ENCODE results near the gene CCDC9B.
A peak's percentile ranks its signal among the peaks of the same experiment; 100 is the strongest.

Gene CCDC9B

DNA sequence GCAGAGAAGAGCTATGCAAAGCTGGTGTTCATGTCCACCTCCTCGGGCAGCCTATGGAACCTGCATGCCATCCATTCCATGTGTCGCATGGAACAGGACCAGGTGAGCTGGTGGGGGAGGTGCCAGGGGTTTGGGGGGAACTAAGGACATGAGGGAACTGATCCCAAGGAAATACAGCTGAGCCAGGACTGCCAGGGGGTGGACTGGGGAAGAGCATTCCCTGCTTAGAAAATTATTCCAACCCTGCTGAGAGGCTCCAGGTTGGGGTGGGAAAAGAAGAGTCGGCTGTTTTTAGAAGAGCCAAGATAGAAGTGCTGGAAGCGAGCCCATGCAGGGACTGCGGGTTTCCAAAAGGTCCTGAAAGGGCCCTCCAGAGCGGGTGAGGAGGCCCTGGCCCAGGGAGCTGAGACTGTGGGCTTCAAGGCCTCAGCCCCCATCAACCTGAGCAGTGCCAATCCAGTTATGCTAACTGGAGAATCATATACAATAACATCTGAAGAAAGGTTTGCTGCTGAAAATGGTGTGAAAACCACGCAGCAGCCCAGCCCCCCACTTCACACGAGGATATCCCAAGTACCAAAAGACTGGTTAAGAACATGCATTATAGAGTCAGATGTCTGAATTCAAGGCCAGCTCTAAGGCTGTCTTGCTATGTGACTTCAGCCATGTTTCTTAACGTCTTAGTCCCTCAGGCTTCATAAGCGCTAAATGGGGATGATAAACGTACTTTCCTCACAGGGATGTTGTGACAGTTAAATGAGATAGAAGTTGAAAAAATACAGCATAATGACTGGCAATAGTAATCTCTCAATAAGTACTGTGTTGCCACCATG, 25.1 kb upstream of the CCDC9B start:
- DNase-seq (ENCODE audit: low read depth) = no peak

DNA sequence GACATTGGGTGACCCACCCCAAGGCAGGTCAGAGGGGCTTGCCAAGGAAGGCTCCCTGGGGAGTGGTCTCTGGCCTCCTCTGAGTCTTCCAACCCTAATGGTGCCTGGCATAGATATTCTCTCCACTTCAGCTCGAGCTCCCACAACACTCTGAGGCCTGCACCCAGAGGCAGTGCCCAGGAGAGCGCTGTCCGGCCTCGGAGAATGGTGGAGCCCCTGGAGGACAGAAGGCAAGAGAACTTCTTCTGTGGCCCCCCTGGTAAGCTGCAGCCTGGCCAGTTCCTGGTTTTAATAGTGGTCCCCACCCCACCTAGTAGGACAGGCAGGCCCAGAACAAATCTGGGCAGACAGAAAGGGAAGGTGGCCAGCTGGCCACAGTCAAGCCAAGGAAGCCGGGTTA, 24.3 kb upstream of the CCDC9B start:
- DNase-seq (ENCODE audit: low read depth) = no peak

DNA sequence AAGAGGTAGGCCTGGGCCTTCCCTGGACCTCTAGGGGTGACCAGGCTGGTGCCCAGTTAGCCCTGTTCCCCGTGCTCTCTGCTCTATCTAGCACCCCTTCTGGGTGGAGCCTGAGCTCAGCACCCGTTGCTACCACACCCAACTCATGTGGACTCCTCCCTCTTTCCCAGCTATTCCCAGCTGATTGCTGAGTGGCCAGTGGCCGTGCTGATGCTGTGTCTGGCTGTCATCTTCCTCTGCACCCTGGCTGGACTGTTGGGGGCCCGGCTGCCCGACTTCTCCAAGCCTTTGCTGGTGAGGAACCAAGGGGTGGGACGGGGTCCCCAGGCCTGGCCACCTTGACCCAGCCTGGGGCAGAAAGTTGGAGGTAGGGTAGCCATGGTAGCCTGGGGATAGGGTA, 23.5 kb upstream of the CCDC9B start:
- DNase-seq (ENCODE audit: low read depth) = no peak

DNA sequence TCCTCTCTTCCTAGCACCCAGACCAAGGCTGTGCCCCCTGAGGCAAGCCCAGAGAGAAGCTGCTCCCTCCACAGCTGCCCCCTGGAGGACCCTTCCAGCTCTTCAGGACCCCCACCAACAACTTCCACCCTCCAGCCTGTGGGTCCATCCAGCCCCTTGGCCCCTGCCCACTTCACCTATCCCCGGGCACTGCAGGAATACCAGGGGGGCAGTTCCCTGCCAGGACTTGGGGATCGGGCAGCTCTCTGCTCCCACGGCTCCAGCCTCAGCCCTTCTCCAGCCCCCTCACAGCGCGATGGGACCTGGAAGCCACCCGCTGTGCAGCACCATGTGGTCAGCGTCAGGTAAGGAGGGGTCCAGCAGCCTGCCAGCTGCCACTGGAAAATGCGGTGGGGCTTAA, 22.9 kb upstream of the CCDC9B start:
- DNase-seq (ENCODE audit: low read depth) = no peak

DNA sequence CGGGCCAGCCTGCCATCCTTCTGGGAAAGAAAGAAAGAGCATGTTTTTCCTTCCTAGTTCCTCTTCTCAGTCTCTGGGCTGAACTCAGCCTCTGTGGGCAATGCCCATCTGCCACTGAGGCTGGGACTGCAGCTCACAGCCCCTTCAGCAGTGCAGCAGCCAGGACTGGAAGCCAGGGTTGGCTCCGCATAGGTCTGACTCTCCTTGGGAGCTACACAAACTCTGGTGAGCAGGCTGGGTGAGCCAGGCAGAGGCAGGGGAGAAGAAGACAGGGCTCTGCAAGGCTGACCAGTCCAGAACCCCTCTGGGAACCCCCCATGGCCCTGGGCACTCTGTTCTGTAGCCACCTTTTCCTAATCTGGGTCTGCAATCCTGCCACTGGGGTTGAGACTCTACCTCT, 20.9 kb upstream of the CCDC9B start:
- no peak for DNase-seq (ENCODE audit: low read depth)

DNA sequence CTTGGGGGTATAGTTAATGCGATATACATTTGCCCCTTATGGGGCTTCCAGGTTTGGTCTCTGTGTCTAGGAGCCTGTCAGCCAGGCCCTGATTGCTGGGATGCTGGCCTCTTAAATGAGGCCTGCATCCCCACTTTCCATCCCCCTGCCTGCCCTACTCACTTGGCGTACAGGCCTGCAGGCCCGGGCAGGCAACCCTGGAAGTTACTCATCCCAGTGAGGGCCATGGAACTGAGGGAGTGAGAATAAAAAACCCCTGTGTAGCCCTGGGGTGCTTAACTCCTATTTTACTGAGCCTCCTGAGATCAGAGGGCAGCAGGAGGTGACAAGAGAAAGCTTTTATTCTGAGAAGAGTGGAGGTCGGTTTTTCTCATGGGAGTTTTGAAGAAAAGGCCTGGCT, 19.3 kb upstream of the CCDC9B start:
- no peak for DNase-seq (ENCODE audit: low read depth)

DNA sequence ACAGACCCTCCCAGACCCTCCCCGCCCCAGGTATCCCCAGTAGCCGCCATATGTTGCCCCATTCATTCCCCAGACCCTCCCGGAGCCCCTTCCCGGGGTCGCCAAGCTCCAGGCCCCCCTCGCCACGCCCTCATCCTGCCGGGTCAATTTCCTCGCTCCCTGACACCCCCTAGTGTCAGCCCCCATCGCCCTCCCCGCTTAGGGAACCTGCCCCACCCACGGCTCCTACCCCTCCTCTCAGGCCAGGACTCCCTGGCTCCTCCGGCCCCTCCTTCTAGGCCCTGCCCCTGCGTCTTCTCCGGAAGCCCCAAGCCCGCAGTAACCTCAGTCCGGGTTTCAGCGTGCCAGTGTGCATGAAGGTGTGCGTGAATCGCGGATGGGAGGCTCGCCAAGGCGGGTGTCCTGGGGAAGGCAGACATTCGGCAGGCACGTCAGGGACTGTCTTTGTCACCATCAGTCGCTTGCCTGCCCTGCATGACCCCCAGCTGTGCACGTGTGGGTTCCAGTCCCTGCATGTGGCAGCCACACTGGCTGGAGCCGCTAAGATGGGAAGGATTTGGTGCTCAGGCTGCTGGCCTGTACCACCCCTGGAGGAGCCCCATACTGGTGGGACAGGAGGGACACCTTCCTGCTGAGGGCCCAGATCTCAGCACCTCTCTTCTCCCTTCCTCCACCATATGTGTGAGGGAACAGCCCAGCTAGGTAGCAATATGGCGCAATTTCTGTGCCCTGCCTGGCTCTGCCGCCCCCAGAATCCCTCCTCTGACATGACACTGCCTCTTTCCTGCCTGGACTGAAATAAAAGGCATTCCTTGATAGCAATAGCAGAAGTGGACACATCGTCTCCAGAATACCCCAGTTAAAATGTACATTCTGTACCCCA, 18.0 kb upstream of the CCDC9B start:
- no peak for DNase-seq (ENCODE audit: low read depth)

DNA sequence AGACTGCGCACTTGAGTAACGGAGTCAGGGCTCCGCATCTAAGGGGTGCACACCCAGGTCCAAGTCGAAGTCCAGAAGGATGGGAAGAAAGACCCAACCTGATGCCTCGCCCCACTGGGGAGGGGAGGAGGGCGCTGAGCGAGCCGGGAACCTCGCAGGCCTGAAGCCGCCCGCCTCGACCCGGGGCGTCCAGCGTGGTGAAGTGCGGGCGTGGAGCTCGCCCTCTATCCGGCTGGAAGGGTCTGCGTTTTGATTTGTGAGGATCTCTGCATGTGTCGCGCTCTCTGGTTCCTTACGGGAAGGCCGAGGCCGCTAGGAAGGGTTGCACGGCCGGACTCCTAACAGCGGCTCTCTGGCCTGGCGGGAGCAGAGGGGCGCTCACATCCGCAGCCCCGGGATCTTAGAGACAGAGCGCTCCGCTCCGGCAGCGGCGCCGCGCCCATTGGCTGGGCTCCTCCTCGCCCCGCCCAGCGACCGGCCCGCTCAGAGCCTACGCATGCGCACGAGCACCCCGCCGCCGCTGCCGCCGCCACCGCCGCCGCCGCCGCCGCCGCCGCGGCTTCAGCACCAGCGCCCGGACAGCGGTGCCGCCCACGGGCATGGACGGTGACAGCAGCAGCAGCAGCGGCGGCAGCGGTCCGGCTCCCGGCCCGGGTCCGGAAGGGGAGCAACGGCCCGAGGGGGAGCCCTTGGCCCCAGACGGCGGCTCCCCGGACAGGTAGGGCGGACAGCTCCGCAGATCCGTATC, 17.2 kb upstream of the CCDC9B start, which contains the start of gene DISP2:
DISP2 (plus strand) TSS at position 497 of the 748 bp plus-strand sequence; CDS start at position 600, 103 bp downstream.
- DNase-seq (ENCODE audit: low read depth) = peak; percentile 86

DNA sequence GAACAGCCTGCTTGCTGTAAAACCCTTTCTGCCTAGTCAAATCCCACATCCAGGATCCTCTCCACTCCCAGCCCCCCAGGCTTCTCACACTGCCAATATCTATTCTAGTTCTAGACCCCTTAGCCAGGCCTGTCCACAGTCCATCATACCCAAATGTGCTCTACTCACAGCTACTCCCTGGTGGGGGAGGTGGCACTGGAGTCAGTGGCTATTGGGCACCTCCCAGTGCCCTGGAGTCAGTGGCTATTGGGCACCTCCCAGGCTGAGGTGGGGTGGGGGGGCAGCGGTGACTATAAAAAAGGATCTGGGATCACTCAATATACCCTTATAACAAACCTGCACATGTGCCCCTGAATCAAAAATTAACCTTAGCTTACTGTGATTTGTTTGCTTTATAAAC, 16.5 kb upstream of the CCDC9B start:
- DNase-seq (ENCODE audit: low read depth) = no peak

DNA sequence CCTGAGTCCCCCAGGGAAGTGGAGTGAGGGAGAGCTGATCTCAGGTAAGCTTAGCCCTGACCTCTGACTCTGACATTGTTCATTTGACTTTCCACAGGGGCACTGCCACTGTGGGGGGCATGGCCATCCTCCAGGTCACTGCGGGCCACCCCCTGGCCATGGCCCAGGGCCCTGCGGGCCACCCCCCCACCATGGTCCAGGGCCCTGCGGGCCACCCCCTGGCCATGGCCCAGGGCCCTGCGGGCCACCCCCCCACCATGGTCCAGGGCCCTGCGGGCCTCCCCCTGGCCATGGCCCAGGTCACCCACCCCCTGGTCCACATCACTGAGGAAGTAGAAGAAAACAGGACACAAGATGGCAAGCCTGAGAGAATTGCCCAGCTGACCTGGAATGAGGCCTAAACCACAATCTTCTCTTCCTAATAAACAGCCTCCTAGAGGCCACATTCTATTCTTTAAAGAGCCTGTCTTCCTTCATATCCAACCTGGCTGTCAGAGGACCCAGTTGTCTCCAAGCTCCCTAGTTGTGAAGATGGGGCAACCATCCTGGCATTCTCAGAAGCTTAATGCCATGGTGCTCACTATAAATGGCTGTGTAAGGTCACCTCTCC, 15.3 kb upstream of the CCDC9B start:
- no peak for DNase-seq (ENCODE audit: low read depth)

DNA sequence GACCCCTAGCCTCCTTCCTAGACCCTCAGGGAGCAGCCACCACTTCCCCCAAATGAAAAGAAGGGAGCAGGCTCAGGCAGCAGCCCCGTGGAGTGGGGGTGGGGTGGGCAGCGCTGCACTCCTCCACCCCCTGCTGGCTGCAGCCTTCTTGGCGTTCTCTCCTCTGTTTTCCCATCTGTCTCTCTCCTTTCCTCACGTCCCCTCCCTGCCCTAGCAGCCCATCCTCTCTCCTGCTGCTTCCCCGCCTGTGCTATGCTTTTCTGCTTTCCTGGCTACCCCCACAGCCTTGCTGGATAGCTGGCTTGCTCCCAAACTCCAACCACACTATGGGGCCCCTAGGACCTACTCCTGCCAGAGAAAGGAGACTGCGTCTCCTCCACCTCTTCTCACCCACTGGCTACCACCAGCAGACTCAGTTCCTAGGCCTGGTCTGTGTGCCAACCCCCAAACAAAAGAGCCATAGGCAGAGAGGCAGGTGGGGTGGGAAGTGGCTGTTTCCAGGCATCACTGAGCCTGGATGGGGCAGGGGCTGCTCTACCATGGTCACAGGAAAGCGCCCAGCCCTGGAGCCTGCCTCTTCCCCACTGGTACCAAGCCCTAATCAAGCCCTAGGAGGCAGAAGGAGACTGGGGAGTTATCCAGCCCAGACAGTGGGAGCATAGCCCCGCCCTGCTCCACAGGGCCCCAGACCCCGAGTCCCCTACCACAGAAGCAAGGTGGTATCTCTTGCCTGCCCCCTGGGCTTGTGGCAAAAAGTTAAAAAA, 13.9 kb upstream of the CCDC9B start:
- DNase-seq (ENCODE audit: low read depth) = no peak

DNA sequence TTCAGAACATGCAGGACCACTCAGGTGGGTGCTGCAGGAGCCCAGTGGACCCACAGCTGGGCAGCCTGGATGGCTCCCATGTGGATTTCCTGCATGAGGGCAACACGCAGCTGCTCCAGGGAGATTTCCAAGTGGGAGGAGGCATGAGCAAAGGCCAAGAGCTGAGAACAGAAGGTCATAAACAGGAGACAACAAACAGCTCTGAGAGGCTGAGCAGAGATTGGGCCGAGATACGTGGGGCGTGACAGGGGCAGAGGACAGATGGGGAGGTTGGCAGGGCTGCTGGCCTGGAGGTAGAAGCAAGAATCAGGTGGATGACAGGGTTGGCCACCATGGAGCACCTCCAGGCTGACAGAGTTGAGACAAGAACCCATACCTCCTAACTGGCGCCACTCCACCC, 13.0 kb upstream of the CCDC9B start:
- DNase-seq (ENCODE audit: low read depth) = no peak

DNA sequence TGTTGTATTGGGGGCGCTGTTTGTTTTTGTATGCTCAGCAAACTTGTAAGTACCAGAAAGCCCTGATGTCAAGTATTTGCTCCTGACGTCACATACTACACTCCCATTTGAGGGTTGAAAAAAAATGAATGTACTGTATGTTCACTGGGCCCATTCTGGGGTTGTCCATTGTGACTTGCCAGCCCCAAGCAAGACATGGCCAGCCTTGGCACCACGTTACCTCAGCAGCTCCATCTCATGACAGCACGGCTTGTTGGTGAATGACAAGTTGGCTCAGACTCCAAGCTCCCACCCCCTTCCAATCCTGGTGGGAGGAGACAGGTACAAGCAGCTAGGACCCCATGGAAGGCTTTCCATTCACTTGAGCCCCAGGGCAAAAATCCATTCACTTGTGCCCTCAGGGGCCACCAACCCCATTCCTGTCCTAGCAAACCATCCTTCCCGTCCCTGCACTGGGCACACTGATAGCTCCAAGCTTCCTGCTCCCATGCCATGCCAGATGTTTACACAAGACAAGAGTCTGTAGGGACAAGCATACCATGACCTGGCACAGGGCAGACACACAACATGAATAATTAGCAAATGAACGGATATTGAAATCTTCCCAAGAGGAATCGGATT, 11.7 kb upstream of the CCDC9B start:
- DNase-seq (ENCODE audit: low read depth) = no peak

DNA sequence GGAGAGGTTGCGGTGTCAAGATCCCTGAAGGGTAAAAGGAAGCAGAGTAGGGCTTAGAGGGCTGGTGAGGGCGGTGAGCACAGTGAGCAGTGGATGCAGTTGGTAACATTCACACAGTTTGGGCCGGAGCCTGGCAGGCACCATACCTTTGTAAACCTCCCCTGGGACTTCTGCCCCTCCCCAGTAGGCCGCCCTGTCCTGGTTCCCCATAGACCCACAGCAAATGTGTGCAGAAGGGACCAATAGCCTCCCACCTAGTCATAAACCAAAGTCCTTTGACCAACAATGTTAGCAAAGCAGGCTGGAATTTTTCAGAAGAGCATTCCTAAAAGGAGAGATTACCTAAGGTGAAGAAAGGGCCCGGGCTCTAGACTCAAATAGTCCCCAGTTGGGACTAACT, 8.4 kb upstream of the CCDC9B start:
- no peak for DNase-seq (ENCODE audit: low read depth)

DNA sequence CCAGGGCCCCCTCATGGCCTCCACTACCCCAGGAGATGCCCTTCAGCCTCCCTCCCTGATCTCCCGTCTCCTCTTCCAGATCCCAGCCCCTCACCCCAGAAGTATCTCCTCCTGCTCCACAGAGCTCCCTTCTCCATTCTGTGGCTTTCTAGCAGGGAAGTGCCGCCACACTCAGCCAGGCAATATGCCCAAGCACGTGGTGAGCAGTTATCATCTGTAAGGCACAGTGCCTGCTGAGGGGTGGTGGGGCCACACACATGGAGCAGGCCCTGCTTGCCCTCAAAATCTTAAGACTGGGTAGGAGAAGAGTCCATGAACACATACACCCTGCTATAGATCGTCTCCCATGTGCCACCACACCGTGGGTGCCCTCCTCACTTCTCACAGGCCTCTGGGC, 7.7 kb upstream of the CCDC9B start:
- DNase-seq (ENCODE audit: low read depth) = no peak

DNA sequence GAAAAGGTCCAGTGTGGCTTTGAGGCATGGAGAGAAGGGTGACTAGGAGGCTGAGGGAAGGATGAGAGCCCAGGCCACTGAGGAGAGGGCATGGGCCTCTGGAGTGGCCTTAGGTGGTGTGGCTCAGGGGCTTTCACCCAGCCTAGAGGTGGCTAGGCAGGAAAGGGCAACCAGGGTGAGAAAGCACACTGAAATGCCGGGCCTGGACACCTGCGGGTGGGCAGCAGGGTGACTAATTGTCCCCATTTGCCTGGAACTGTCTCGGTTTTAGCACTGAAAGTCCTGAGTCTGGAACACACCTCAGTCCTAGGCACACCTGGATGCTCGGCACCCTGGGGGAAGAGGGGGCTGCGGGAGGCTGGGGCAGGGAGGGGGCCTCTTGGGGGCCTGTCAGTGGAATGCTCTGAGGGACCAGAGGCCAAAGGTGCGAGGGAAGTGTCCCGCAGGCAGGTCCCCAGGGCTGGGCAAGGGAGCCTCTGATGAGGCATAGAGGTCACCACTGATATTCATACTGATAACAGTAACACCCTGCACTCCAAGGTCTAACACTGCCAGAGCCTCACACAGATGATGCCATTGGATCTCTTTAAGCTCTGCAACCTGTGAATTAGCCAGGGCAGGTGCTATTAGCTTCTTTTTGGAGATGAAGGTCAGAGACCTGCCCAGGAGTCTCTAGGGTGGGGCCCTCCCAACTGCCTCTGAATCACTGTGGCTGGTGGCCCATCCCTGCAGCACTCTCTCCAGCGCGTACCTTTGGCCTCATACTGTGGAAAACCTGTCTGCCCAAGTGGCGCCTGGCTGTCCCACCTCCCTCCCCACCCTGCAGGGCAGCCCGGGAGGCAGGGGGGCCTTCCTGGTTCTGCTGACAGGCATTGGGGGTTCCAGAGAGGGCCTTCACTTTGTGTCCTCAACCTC, 7.1 kb upstream of the CCDC9B start:
- no peak for DNase-seq (ENCODE audit: low read depth)

DNA sequence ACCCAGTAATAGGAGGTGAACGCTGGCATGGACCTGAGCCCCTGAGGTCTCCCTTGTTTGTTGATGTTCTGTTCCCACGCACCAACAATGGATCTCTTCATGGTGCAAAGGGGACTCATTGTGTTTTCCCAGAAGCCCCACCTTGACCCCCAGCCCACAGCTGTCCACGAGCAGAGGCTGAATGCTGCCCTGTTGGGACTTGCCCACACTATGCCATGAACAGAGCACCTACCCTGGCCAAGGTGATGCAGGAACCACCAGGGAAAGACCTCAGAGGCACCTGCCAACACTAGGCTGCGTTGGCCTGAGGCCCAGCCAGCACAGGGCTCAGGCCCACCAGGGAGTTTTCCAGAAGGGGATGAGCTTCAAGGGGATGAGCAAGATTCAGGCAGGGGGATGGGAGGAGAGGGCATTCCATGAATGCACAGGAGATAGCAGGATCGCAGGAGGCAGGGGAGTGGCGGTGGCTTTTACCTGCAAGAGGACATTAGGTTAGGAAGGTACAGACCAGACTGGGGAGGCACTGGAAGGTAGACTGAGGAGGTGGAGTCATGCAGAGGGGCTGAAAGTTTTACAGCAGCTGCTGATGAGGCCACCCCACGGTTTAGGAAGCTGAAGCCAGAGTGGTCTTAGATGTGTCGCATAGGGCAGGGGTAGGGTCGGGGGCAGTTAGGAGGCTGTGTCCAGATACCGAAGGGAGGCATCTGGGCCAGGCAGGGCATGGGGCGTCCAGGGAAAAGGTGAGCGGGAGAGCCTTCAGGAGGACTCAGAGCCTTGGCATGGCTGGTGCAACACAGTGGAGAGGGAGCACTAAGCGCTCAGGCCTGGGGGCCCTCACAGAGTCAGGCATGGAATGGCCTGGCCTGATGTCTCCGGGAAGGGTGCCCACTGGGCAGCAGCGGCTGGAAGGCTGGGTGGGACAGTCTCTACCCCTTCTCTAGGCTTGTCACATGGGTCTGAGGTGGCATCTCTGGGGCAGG, 6.1 kb upstream of the CCDC9B start:
- DNase-seq (ENCODE audit: low read depth) = no peak

DNA sequence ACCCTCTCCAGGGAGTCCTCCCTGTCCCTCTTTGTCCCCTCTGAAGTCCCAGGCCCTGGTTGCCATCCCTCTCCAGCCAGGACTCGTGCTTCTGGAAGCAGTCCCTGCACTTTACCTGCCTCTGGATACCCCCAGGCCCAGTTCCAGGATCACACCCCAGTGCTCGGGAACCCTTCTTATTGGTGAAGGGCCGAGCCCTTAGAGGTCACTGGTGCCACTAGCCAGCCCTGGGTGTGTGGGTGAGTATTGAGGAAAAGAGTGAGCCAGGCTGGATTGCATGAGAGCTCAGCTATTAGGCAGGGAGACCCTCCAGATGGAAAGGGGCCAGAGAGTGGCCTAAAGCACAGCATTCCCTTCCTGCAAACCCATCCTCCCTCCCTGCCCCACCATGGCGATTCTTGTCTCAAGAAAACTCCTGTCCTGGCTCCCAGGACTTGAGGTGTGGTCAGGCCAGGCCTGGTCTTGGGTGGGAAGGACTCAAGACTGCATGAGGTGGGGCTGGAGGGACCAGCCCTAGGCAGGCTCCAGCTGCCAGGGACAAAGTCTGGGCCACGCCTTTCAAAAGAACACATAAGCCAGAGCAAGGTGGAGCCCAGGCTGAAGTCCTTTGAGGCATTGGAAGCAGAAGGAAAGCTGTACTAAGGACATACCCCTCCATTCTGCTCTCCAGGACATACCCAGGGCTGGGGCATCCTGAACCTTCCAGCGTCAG, 5.3 kb upstream of the CCDC9B start:
- no peak for DNase-seq (ENCODE audit: low read depth)

All from activated T-cell treated with anti-CD3 and anti-CD28 coated beads for 24 hours (primary cell).